PC-3 (cell line): ENCODE measurements around the gene FOXRED2. TPM values are rescaled to one million over a fixed set of nuclear protein-coding genes. Genes with fewer than 3 reads are reported as not detected.

Experiments used
- ATAC-seq: fragments of 200-7000 bp; cut with Tn5 transposase; 2 replicates; pipeline ENCODE4 v1.9.1; 2020; ENCODE audit warnings: mild to moderate bottlenecking, moderate library complexity
- BruUV-seq: library from RNA; stranded (reverse); fragments of 400-500 nt; replicated peaks from 2 replicates; lab custom pipeline; 2021; lab: Mats Ljungman, UMichigan
- CTCF ChIA-PET: fragments of 300-600 bp; sonication (Branson Sonifier 250); formaldehyde crosslinking; loops from one replicate; lab custom pipeline; 2022; ENCODE audit warnings: antibody characterized with exemption; lab: Charles Lee
- POLR2A ChIA-PET: fragments of 300-600 bp; sonication (Branson Sonifier 250); formaldehyde crosslinking; loops from one replicate; lab custom pipeline; 2022; ENCODE audit warnings: antibody characterized with exemption; ENCODE audit not compliant: unreplicated experiment; lab: Charles Lee
- DNase-seq: peaks from one replicate; pipeline ENCODE4 v3.0.0-alpha.2; 2015
- H2AFZ ChIP-seq: fragments of 300-600 bp; sonication (generic); 2 replicates; pipeline ENCODE4 v1.6.0; 2016; ENCODE audit warnings: antibody characterized with exemption, low read length
- H3F3A ChIP-seq: fragments of 300-600 bp; sonication (generic); one replicate; pipeline ENCODE4 v1.6.0; 2017; ENCODE audit warnings: antibody characterized with exemption, low read length, control low read depth, mild to moderate bottlenecking; ENCODE audit not compliant: unreplicated experiment
- H3K27ac ChIP-seq: fragments of 300-600 bp; sonication (generic); 2 replicates; pipeline ENCODE4 v1.5.1; 2016; ENCODE audit warnings: mild to moderate bottlenecking, low read length
- H3K27me3 ChIP-seq: fragments of 300-600 bp; sonication (generic); 2 replicates; pipeline ENCODE4 v1.6.1; 2016; ENCODE audit warnings: low read length, mixed read lengths
- H3K36me3 ChIP-seq: fragments of 300-600 bp; sonication (generic); 2 replicates; pipeline ENCODE4 v1.6.1; 2016; ENCODE audit warnings: low read depth, mixed run types, low read length, mixed read lengths
- H3K4me1 ChIP-seq: fragments of 300-600 bp; sonication (generic); 2 replicates; pipeline ENCODE4 v1.5.1; 2016; ENCODE audit warnings: low read length; ENCODE audit not compliant: insufficient read depth
- H3K4me2 ChIP-seq: fragments of 300-600 bp; sonication (generic); 2 replicates; pipeline ENCODE4 v1.6.0; 2016; ENCODE audit warnings: low read length
- H3K4me3 ChIP-seq: fragments of 300-600 bp; sonication (generic); 2 replicates; pipeline ENCODE4 v1.5.1; 2016; ENCODE audit warnings: mild to moderate bottlenecking, low read length, mixed read lengths
- H3K79me2 ChIP-seq: fragments of 300-600 bp; sonication (generic); 2 replicates; pipeline ENCODE4 v1.6.1; 2017; ENCODE audit warnings: low read length, mixed read lengths
- H3K9ac ChIP-seq: fragments of 300-600 bp; sonication (generic); 2 replicates; pipeline ENCODE4 v1.6.0; 2016; ENCODE audit warnings: mild to moderate bottlenecking, low read length
- H3K9me2 ChIP-seq: fragments of 300-600 bp; sonication (generic); replicated peaks from 2 replicates; pipeline ENCODE4 v1.6.1; 2016; ENCODE audit warnings: mixed run types, low read length, mixed read lengths
- H3K9me3 ChIP-seq: fragments of 300-600 bp; sonication (generic); 2 replicates; pipeline ENCODE4 v1.6.1; 2016; ENCODE audit warnings: low read length, mixed read lengths
- H4K20me1 ChIP-seq: fragments of 300-600 bp; sonication (generic); 2 replicates; pipeline ENCODE4 v1.6.1; 2016; ENCODE audit warnings: low read length, mixed read lengths
- CTCF ChIP-seq: fragments of 300-600 bp; sonication (generic); conservative IDR thresholded peaks from 2 replicates; pipeline ENCODE4 v1.5.1; 2017; ENCODE audit warnings: antibody characterized with exemption, low read depth, mild to moderate bottlenecking, low read length
- EZH2 ChIP-seq: fragments of 300-600 bp; sonication (generic); IDR thresholded peaks from one replicate; pipeline ENCODE4 v1.6.1; 2017; ENCODE audit warnings: antibody characterized with exemption, mild to moderate bottlenecking, low read length; ENCODE audit not compliant: unreplicated experiment
- EZH2phosphoT487 ChIP-seq: fragments of 300-600 bp; sonication (generic); IDR thresholded peaks from 2 replicates; pipeline ENCODE4 v1.6.1; 2018; ENCODE audit warnings: mild to moderate bottlenecking, antibody characterized with exemption, low read length, borderline replicate concordance
- intact Hi-C: fragments of 100-400 bp; cut with micrococcal nuclease; formaldehyde crosslinking; loops from 2 replicates; pipeline ENCODE4 v1.9.0; 2023
- total RNA-seq: library from RNA; depleted of rRNA; stranded (reverse); fragments of >200 nt; gene quantifications from 2 replicates; pipeline ENCODE4 v1.2.3, GENCODE V29; 2014

The FOXRED2 gene
- total RNA-seq, 1 experiment from 2014 or later: 5.5 TPM

GRCh38 chr22:36532466-36532865, 25.6 kb upstream of the FOXRED2 start:
- Histone ChIP-seq H3K4me1 (peaks cover 8% of the 10 kb centered on the region), H2AFZ (no peak overlapping the region), H3K9ac (no peak overlapping the region), H3K9me2 (no peaks in the 10 kb centered on the region), H3K27me3 (no peaks in the 10 kb centered on the region), H3K4me2 (no peak overlapping the region), H3K9me3 (no peaks in the 10 kb centered on the region), H3K36me3 (no peaks in the 10 kb centered on the region), H3K4me3 (no peak overlapping the region), H3F3A (no peaks in the 10 kb centered on the region), H3K27ac (no peak overlapping the region), H3K79me2 (peaks cover 15% of the 10 kb centered on the region), H4K20me1 (no peaks in the 10 kb centered on the region)
- POLR2A ChIA-PET: no interaction called here
- intact Hi-C loops: no loop called here
- DNase-seq (no peak), ATAC-seq (no peak)
- no TSS peak for BruUV-seq
- no peak for TF ChIP-seq EZH2
- TF ChIP-seq CTCF: no peak
- CTCF ChIA-PET: no interaction called here

GRCh38 chr22:36528795-36529751, 22.2 kb upstream of the FOXRED2 start, which contains the start of gene EIF3D:
Gene EIF3D (minus strand): TSS chr22:36529166. CDS start chr22:36526121, 3,045 bp downstream.
- CTCF ChIA-PET: no interaction called here
- intact Hi-C loops: loop anchor here (1.0 kb wide), 1 partner anchor 13 kb away; no protein-coding TSS in a partner anchor

More at GRCh38 chr22:36528795-36529751, 22.2 kb upstream of the FOXRED2 start, which contains the start of gene EIF3D:
- Histone ChIP-seq H3K9me2 (no peaks in the 10 kb centered on the region), H3K9me3 (no peaks in the 10 kb centered on the region), H2AFZ (peak within 1 kb of the TSS; percentile 98), H3K4me2 (peak within 1 kb of the TSS; percentile 99), H3F3A (no peaks in the 10 kb centered on the region), H3K9ac (peak within 1 kb of the TSS; percentile 97), H3K27ac (peak within 1 kb of the TSS; percentile 86), H3K79me2 (peaks cover 39% of the 10 kb centered on the region), H4K20me1 (peaks cover 20% of the 10 kb centered on the region), H3K36me3 (peaks cover 26% of the 10 kb centered on the region), H3K27me3 (no peaks in the 10 kb centered on the region), H3K4me1 (peaks cover 15% of the 10 kb centered on the region), H3K4me3 (peak within 1 kb of the TSS; percentile 88)
- DNase-seq: peak; percentile 98
- TF ChIP-seq EZH2phosphoT487 (no peak), CTCF (no peak), EZH2 (no peak)
- POLR2A ChIA-PET: interaction anchor here (1.0 kb wide), 2 partner anchors 12 to 247 kb away, joined by 3 to 4 read pairs; partner anchors contain the start of gene IFT27
- ATAC-seq: peak; percentile 91
- no TSS peak for BruUV-seq
